GM12878 (cell line): ENCODE results near the gene PLEKHA6. TPM values are rescaled to one million over a fixed set of nuclear protein-coding genes. Genes with fewer than 3 reads are reported as not detected.

Experiments used
- ATAC-seq: fragments of 200-7000 bp; cut with Tn5 transposase; 3 replicates; pipeline ENCODE4 v1.9.1; 2020; ENCODE audit warnings: mild to moderate bottlenecking, moderate library complexity
- BruUV-seq: library from RNA; stranded (reverse); fragments of 400-500 nt; replicated peaks from 2 replicates; lab custom pipeline; 2021; lab: Mats Ljungman, UMichigan
- CTCF ChIA-PET: fragments of 300-600 bp; sonication (Branson Sonifier 250); formaldehyde crosslinking; extraction: SDS; loops from one replicate; lab custom pipeline; 2021; ENCODE audit warnings: inconsistent platforms; lab: Yijun Ruan, JAX
- POLR2A ChIA-PET: fragments of 350-600 bp; formaldehyde crosslinking; extraction: SDS; loops from one replicate; lab custom pipeline; 2021; ENCODE audit warnings: inconsistent platforms; lab: Charles Lee
- RAD21 ChIA-PET: fragments of 300-600 bp; sonication (Branson Sonifier 250); formaldehyde crosslinking; loops from one replicate; lab custom pipeline; 2023; ENCODE audit warnings: antibody characterized with exemption; ENCODE audit not compliant: unreplicated experiment; lab: Charles Lee
- SMC1A ChIA-PET: fragments of 300-600 bp; sonication (Branson Sonifier 250); formaldehyde crosslinking; loops from one replicate; lab custom pipeline; 2023; ENCODE audit not compliant: unreplicated experiment, uncharacterized antibody; lab: Charles Lee
- DNase-seq: peaks from one replicate; pipeline ENCODE4 v3.0.0-alpha.2; 2011; ENCODE audit warnings: low read depth, low spot score
- FAIRE-seq: peaks from 3 replicates; lab custom pipeline; 2011; peaks lifted over from hg19 to GRCh38; lab: Jason Lieb, UNC
- H2AFZ ChIP-seq: 2 replicates; pipeline ENCODE4 v1.6.0; 2011; ENCODE audit warnings: low read depth, low read length, control low read depth; ENCODE audit not compliant: control insufficient read depth
- H3K27ac ChIP-seq: 2 replicates; pipeline ENCODE4 v1.5.1; 2011; ENCODE audit warnings: control low read depth; ENCODE audit not compliant: control insufficient read depth, insufficient read depth
- H3K27me3 ChIP-seq, 2 experiments: replicated peaks in 1 of 2; 2 replicates each; pipeline versions ENCODE4 v1.6.0 to v1.6.1; 2011; ENCODE audit warnings: low read length in 1 of 2; ENCODE audit not compliant: control insufficient read depth in 2 of 2, insufficient read depth in 2 of 2
- H3K36me3 ChIP-seq, 2 experiments: 2 replicates each; pipeline ENCODE4 v1.5.1; 2011; ENCODE audit warnings: low read length in 1 of 2; ENCODE audit not compliant: control insufficient read depth in 2 of 2, insufficient read depth in 2 of 2
- H3K4me1 ChIP-seq: 2 replicates; pipeline ENCODE4 v1.6.1; 2011; ENCODE audit warnings: mild to moderate bottlenecking, low read length, moderate library complexity, mixed read lengths; ENCODE audit not compliant: control insufficient read depth, insufficient read depth
- H3K4me2 ChIP-seq: 2 replicates; pipeline ENCODE4 v1.6.0; 2011; ENCODE audit warnings: control low read depth; ENCODE audit not compliant: control insufficient read depth, insufficient read depth
- H3K4me3 ChIP-seq: fragments of 200-600 bp; sonication (generic); 2 replicates; pipeline ENCODE4 v1.5.1; 2016
- H3K79me2 ChIP-seq: 2 replicates; pipeline ENCODE4 v1.6.0; 2011; ENCODE audit warnings: low read length; ENCODE audit not compliant: control insufficient read depth, insufficient read depth
- H3K9ac ChIP-seq: 2 replicates; pipeline ENCODE4 v1.8.0; 2011; ENCODE audit warnings: low read length, control low read depth, mixed read lengths; ENCODE audit not compliant: control insufficient read depth, insufficient read depth
- H3K9me3 ChIP-seq: replicated peaks from 3 replicates; pipeline ENCODE4 v1.5.1; 2011; ENCODE audit warnings: mild to moderate bottlenecking, low read length; ENCODE audit not compliant: control insufficient read depth, insufficient read depth
- H4K20me1 ChIP-seq: 2 replicates; pipeline ENCODE4 v1.6.0; 2011; ENCODE audit not compliant: control insufficient read depth, insufficient read depth
- CBX5 ChIP-seq: sonication (generic); IDR thresholded peaks from 2 replicates; pipeline ENCODE4 v1.6.1; 2016; ENCODE audit warnings: low read depth, moderate library complexity, mild to moderate bottlenecking, inconsistent platforms
- MEF2B ChIP-seq: fragments of 450-650 bp; IDR thresholded peaks from 2 replicates; pipeline ENCODE4 v1.6.1; 2018; ENCODE audit warnings: mild to moderate bottlenecking, moderate library complexity; ENCODE audit not compliant: partially characterized antibody, poor library complexity, severe bottlenecking
- SPI1 ChIP-seq: IDR thresholded peaks from 2 replicates; pipeline ENCODE4 v1.6.1; 2011; ENCODE audit warnings: low read depth, mild to moderate bottlenecking, low read length, moderate library complexity, borderline replicate concordance; ENCODE audit not compliant: insufficient read depth
- ZBTB11 ChIP-seq: fragments of 450-650 bp; formaldehyde crosslinking; IDR thresholded peaks from 2 replicates; pipeline ENCODE4 v1.5.0; 2022; ENCODE audit warnings: mild to moderate bottlenecking, missing genetic modification characterization
- WGBS: methylation state at CpG from one replicate; pipeline ENCODE4 v1.1.6; 2016; ENCODE audit warnings: low lambda C conversion rate; ENCODE audit not compliant: insufficient replicate concordance, insufficient coverage; ENCODE audit errors: missing lambda C conversion rate; 5-methylcytosine and 5-hydroxymethylcytosine counted together
- in situ Hi-C: fragments of 300-500 bp; cut with MboI; formaldehyde crosslinking; loops from 9 replicates; pipeline ENCODE4 v1.14.3; 2018; ENCODE audit warnings: mixed read lengths
- intact Hi-C: fragments of 100-400 bp; cut with micrococcal nuclease; formaldehyde crosslinking; loops from one replicate; pipeline ENCODE4 v1.14.2; 2022; ENCODE audit not compliant: unreplicated experiment
- polyA plus RNA-seq, 11 experiments: library from polyadenylated mRNA; depleted of rRNA in 4 of 11; unstranded in 6 of 11; stranded (reverse) in 5 of 11; fragments of >200 nt; fragmentation: Nextera tagmentation in 4 of 11; fragmentation: Illumina TruSeq in 1 of 11; extraction: Ambion mirVana in 4 of 11; extraction: Trizol in 1 of 11; gene quantifications; 1 replicate in 1 of 11; 2 replicates in 10 of 11; pipeline versions ENCODE4 v1.2.1 to v1.2.3, GENCODE V29; 2011 to 2016; ENCODE audit warnings: inconsistent platforms in 2 of 11, missing spikeins in 2 of 11, low read depth in 1 of 11
- total RNA-seq, 4 experiments: library from RNA; depleted of rRNA in 3 of 4; stranded (reverse); fragments of >200 nt in 3 of 4; fragmentation: Illumina TruSeq in 1 of 4; extraction: Trizol in 1 of 4; gene quantifications; 2 replicates each; pipeline versions ENCODE4 v1.2.1 to v1.2.3, GENCODE V29; 2013 to 2021
- TF ChIP-seq, protein P1 (sequence below): IDR thresholded peaks from 2 replicates; pipeline ENCODE4 v1.6.1; 2011; ENCODE audit warnings: mild to moderate bottlenecking, low read depth, low read length, moderate library complexity; ENCODE audit not compliant: insufficient replicate concordance

PLEKHA6 gene
- total and polyA plus RNA-seq, 10 of the 15 experiments (the other 5 are each of a cell fraction or from before 2014, with no cell fraction given): 0.04 to 0.81 (median 0.19) TPM; not detected in 4

- 25% methylated on average over 16 of the region's 17 CpGs for WGBS
- ChIA-PET RAD21 (no interaction called here), POLR2A (interaction anchor here (0.5 kb wide), 1 partner anchor 23 kb away, joined by 3 read pairs; no protein-coding TSS in a partner anchor), CTCF (no interaction called here), SMC1A (no interaction called here)
- ATAC-seq (no peak), DNase-seq (no peak), FAIRE-seq (no peak)
- in situ Hi-C loops: no loop called here
- Histone ChIP-seq H3K4me2 (no peak overlapping the region), H4K20me1 (no peaks in the 10 kb centered on the region), H2AFZ (no peak overlapping the region), H3K27ac (no peak overlapping the region), H3K4me3 (no peak overlapping the region), H3K9me3 (no peaks in the 10 kb centered on the region), H3K9ac (no peak overlapping the region), H3K79me2 (no peaks in the 10 kb centered on the region), H3K36me3 (no peaks in the 10 kb centered on the region), H3K27me3 (peaks cover 0 to 4% of the 10 kb centered on the region in 2 experiments), H3K4me1 (no peaks in the 10 kb centered on the region)
- intact Hi-C loops: no loop called here
- no TSS peak for BruUV-seq
- no peak for TF ChIP-seq MEF2B
- TF ChIP-seq SPI1: no peak
- TF ChIP-seq, protein P1, sequence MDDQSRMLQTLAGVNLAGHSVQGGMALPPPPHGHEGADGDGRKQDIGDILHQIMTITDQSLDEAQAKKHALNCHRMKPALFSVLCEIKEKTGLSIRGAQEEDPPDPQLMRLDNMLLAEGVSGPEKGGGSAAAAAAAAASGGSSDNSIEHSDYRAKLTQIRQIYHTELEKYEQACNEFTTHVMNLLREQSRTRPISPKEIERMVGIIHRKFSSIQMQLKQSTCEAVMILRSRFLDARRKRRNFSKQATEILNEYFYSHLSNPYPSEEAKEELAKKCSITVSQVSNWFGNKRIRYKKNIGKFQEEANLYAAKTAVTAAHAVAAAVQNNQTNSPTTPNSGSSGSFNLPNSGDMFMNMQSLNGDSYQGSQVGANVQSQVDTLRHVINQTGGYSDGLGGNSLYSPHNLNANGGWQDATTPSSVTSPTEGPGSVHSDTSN: no peak
Observed at GRCh38 chr1:204223129-204223860, 136.4 kb downstream of the PLEKHA6 start.

DNA sequence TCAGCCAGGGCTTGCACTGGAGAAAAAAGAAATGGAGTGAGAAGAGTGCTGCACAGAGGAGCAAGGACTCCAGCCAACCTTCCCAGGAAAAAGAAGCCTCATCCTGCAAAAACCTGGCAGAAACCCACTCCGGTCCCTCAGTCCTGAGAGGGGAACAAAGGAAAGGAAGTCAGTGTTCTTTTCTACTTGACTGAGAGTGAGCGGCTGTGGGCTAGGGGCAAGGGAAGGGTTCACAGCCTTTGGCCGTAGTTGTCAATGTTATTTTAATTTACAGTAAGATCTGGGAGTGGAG lies 137.0 kb downstream of the PLEKHA6 start:
- no peaks in the 10 kb centered on the region for H3K9me3 ChIP-seq
- BruUV-seq: no TSS peak
- no peaks in the 10 kb centered on the region for H4K20me1 ChIP-seq
- H3K9ac ChIP-seq: no peak overlapping the region
- H3K27ac ChIP-seq: no peak overlapping the region
- ATAC-seq (no peak), DNase-seq (no peak), FAIRE-seq (no peak)
- 30% methylated on average over 3 of the region's 3 CpGs for WGBS
- H3K4me1 ChIP-seq: no peaks in the 10 kb centered on the region
- RAD21 ChIA-PET: no interaction called here
- POLR2A ChIA-PET: no interaction called here
- peaks cover 0 to 4% of the 10 kb centered on the region in 2 experiments for H3K27me3 ChIP-seq
- H3K4me3 ChIP-seq: no peak overlapping the region
- in situ Hi-C loops: no loop called here
- H2AFZ ChIP-seq: no peak overlapping the region
- no peaks in the 10 kb centered on the region for H3K36me3 ChIP-seq
- CTCF ChIA-PET: no interaction called here
- H3K4me2 ChIP-seq: no peak overlapping the region
- TF ChIP-seq CBX5: no peak
- no peak for TF ChIP-seq ZBTB11
- SMC1A ChIA-PET: no interaction called here
- intact Hi-C loops: no loop called here
- no peaks in the 10 kb centered on the region for H3K79me2 ChIP-seq
